Measurements from ENCODE around the gene FCER2.

FCER2 gene

GRCh38 chr19:7650148-7650547 is 51.8 kb downstream of the FCER2 start:
- H3K4me3 ChIP-seq (replicated peaks in 1 of 2; ENCODE audit: low read depth in 2 of 2, low read length in 2 of 2) = no peak overlapping the region
- DNase-seq (ENCODE audit: low read depth in 2 of 2) = no peak
- TF ChIP-seq CTCF (IDR thresholded peaks at IDR 0.05; ENCODE audit: low read depth, low read length) = no peak

GRCh38 chr19:7648265-7649014 is 53.5 kb downstream of the FCER2 start:
- TF ChIP-seq CTCF (IDR thresholded peaks at IDR 0.05; ENCODE audit: low read depth, low read length) = no peak
- no peak overlapping the region for H3K4me3 ChIP-seq (replicated peaks in 1 of 2; ENCODE audit: low read depth in 2 of 2, low read length in 2 of 2)
- DNase-seq (ENCODE audit: low read depth in 2 of 2) = no peak

- TF ChIP-seq CTCF (IDR thresholded peaks at IDR 0.05; ENCODE audit: low read depth, low read length) = no peak
- DNase-seq (ENCODE audit: low read depth in 2 of 2) = no peak
- no peak overlapping the region for H3K4me3 ChIP-seq (replicated peaks in 1 of 2; ENCODE audit: low read depth in 2 of 2, low read length in 2 of 2)
Measured at GRCh38 chr19:7647156-7647555, 54.8 kb downstream of the FCER2 start.

- no peak for TF ChIP-seq CTCF (IDR thresholded peaks at IDR 0.05; ENCODE audit: low read depth, low read length)
- DNase-seq (ENCODE audit: low read depth in 2 of 2) = no peak
- no peak overlapping the region for H3K4me3 ChIP-seq (replicated peaks in 1 of 2; ENCODE audit: low read depth in 2 of 2, low read length in 2 of 2)
Measured at GRCh38 chr19:7646426-7646700, 55.6 kb downstream of the FCER2 start.

GRCh38 chr19:7645656-7646425 is 56.1 kb downstream of the FCER2 start:
- no peak overlapping the region for H3K4me3 ChIP-seq (replicated peaks in 1 of 2; ENCODE audit: low read depth in 2 of 2, low read length in 2 of 2)
- no peak for TF ChIP-seq CTCF (IDR thresholded peaks at IDR 0.05; ENCODE audit: low read depth, low read length)
- no peak for DNase-seq (ENCODE audit: low read depth in 2 of 2)

- DNase-seq (ENCODE audit: low read depth in 2 of 2) = no peak
- no peak overlapping the region for H3K4me3 ChIP-seq (replicated peaks in 1 of 2; ENCODE audit: low read depth in 2 of 2, low read length in 2 of 2)
- TF ChIP-seq CTCF (IDR thresholded peaks at IDR 0.05; ENCODE audit: low read depth, low read length) = no peak
Measured at GRCh38 chr19:7645163-7645562, 56.8 kb downstream of the FCER2 start.

Data from cardiac fibroblast (primary cell).